Activated naive CD4-positive, alpha-beta T cell treated with anti-CD3 and anti-CD28 coated beads, Interleukin-2, amount 50 U/mL, for 16 hours (primary cell): ENCODE results near the gene TAF3.

Experiments used
- DNase-seq: peaks from one replicate; pipeline ENCODE4 v3.0.0-alpha.2; 2020

TAF3 gene

DNA sequence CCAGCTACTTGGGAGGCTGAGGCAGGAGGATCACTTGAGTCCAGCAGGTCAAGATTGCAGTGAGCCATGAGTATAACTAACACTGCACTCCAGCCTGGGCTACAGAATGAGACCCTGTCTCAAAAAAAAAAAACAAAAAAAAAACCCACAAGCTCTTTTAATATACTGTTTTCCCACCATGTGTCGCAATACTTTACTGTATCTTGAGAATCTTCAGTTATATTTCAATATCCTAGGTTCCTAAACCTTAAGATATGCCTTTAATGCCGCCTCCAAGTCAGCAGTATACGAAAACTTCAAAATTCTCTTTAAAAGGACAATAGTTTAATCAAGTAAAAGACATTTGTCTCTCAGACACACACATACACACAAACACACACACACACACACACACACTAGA lies 62.8 kb downstream of the TAF3 start:
- no peak for DNase-seq

DNA sequence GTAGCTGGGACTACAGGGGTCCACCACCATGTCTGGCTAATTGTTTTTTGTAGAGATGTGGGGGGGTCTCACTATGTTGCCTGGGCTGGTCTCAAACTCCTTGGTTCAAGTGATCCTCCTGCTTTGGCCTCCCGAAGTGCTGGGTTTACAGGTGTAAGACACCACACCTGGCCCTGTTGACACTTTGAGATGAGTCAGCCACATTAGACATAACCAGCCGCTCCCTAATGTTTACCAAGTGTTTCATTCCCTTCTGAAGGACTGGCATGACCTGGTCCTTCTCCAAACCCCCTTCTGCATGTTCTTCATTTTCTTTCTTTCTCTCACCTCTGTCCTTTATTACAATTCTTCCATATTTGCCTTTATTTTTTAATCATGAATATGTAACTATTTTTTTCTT lies 67.8 kb downstream of the TAF3 start:
- no peak for DNase-seq

- no peak for DNase-seq
Measured at GRCh38 chr10:7887174-7887816, 69.0 kb downstream of the TAF3 start.

DNA sequence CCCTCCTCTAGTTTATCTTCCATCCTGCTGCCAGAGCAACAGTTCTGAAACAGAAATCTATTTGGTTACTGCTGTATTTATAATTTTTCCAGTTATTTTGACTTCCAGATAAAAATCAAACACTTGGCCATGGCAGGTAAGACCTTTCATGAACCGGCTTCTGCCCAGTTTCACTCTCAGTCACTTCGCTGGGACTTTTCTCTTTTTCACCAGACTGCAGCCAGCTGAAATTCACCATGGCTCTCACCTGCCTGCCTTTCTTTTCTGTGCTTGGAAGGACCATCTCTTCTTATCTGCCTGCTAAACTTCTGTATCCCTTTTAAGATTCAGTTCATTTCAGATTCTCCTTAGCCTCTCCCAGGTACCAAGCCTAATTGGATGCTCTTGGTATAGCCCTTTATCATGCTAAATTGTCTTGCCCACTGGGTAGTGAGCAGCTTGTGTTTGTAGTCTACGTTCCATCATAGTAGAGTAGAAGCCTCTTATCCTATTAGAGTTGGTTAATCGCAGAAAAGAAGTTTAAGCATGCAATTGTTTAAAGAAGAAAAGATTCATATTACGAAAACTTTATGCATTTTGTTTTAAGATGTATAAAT lies 71.7 kb downstream of the TAF3 start:
- no peak for DNase-seq

- no peak for DNase-seq
Measured at GRCh38 chr10:7890781-7891180, 72.5 kb downstream of the TAF3 start.

DNA sequence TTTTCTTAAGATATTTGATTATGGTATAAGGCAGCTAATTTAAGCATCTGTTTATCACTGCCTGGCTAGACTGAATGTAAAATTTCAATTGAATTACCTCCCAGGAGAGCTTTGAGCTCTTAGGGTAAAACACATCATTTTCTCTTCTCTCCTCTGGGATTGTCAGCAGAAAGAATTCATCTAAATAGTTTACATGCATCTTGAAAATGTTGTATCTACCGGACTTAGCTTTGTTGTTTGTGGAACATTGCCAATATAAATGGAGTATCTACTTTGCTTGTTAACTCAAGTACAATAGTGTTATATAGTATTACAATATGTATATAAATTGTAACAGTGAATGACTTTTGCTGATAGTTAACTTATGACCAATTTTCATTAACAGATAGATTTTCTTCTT lies 73.3 kb downstream of the TAF3 start:
- no peak for DNase-seq

- no peak for DNase-seq
Measured at GRCh38 chr10:7892146-7892545, 73.8 kb downstream of the TAF3 start.

GRCh38 chr10:7895699-7896090 lies 77.4 kb downstream of the TAF3 start:
- DNase-seq, result no peak

DNA sequence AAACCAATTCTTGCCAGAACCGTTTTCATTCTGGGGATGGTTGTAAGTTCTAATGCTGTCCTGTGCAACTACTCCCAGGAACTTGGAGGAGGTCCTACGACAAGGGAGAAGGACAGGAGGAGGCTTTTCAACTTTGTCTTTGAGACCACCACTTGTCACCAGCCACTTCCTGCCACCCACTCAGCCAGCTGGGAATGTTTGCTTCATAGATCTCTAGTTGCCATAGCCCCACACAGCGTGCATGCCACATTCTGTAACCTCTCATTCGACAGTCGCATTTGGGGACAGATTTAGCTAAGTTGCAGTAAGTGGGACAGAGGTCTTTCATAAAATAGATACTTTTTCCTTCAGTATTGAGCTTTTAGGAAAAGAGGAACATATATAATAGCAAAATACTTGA lies 78.0 kb downstream of the TAF3 start:
- no peak for DNase-seq

DNA sequence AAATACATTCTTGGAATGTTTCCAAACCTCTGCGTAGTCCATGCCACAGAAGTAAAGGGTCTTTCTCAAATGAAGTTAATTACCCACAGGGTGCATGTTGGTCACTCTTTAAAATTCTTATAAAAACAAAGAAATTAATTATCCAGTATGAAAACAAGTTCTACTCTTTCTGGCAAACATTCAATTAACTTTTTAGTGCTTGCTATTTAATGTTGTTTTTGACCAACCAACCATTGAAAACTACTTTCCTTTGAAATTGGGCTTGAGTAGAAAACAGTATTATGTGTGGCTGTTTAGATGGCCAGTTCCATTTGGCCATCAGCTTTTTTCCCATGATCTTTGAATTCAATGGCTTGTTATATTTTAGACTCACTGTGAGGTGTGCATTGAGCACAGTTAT lies 83.0 kb downstream of the TAF3 start:
- DNase-seq, result no peak

- no peak for DNase-seq
Measured at GRCh38 chr10:7902413-7902812, 84.1 kb downstream of the TAF3 start.

DNA sequence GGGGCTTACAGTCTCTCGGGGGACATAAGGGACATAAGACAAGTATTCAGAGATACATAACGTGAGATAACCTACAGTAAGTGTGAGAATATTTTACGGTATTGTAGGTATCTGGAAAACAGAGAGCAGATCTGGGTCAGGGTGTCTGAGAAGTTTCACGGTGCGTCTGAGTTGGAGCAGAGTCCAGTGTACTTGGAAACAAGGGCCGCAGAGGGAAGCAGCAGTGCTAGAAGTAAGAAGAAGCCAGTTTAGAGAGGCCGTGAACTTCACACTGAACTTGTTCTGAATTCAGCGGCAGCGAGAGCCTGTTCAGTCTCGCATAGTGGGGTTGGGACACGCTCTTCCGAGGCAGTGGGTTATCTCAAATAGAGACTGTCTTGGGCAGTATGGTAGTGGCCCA lies 85.5 kb downstream of the TAF3 start:
- DNase-seq, result no peak

- no peak for DNase-seq
Measured at GRCh38 chr10:7906128-7906527, 87.8 kb downstream of the TAF3 start.

DNA sequence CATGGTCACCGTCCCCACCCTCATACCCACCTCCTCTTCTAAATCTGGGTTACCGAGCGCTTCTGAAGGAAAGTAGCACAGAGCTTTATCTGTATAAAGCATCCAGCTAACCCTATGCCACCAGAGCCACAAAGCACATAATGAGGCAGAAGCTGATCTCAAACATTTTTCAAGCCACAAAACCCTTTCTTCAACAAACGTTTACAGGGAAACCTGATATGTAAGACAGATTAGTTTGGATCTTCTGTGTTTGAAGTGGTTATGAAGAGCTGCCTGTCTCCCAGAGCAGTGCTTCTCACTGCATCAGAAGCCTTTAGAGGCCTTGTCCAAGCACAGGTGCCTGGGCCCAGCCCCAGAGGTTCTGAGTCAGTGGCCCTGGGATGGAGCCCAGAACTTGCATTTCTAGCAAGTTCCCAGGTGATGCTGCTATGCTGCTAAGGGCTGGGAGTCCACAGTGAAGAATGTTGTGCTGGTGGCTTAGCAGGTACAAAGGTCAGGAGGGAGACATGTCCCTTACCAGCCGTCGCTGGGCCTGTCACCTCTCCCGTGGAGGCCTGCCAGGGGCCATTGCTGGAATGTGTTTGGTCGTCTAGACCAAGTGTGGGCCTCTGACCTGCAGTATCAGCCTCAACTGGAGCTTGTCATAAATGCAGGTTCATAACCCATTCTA lies 90.4 kb downstream of the TAF3 start:
- DNase-seq, result no peak

GRCh38 chr10:7913126-7913872 lies 95.0 kb downstream of the TAF3 start:
- no peak for DNase-seq

DNA sequence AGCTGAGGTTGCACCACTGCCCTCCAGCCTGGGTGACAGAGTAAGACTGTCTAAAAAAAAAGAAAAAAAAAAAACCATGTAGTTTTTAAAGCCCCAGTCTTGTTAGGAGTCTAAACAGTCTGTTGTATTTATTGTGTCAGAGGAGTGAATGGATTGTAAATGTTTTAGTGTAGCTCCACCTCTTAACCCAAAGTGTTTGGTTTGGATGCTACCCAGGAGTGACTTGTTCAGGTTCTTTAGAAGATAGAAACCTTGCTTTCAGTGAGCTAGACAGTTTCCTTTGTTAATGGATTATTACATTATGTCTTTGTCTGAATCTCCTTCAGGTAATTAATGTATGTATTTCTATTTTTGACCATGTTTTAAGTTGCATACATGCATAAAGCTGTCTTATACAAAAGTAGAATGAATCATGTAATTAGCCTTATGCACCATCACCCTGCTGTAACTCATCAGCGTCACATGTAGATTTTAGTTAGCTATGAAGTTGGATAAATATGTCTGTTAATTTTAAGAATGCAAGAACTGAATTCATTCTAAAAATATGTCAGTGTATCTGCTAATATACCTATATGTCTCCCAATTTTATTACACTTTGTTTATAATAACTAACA lies 97.7 kb downstream of the TAF3 start:
- DNase-seq, result no peak

GRCh38 chr10:7917736-7918135 lies 99.4 kb downstream of the TAF3 start:
- DNase-seq, result no peak

DNA sequence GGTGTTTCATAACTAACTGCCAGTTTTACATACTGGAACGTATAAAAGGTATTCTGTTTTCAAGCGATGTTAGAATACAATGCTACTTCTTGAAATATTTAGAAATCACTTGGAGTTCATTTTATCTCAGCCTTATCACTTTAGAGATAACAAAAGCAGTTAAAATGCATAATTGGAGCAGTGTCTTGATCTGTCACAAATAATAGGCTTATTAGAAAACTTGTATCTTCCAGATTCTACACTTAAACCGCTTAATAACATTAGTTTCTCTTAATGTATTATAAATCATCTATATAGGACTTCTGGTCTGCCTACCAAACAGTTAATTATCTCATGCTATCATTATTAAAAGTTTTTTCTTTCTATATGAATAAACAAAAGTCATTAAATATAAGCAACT lies 104.4 kb downstream of the TAF3 start:
- DNase-seq, result no peak

DNA sequence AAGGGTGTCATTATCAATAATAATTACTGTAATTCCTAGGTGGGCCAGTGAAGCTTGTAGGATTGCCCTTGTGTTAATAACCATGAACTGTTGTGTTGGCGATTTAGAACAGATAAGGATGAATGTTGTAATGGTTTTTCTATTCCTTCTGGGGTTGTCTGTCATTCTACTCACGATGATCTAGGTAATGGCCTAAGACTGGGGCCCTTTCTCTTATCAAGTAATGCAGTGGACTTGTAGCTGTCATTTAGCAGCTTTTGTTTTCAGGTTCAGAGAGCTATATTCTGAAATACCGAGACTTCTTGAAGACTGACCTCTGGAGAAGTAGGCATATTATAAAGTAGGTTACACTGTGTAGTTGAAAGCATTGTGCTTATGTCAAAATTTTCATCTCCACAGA lies 110.2 kb downstream of the TAF3 start:
- no peak for DNase-seq

DNA sequence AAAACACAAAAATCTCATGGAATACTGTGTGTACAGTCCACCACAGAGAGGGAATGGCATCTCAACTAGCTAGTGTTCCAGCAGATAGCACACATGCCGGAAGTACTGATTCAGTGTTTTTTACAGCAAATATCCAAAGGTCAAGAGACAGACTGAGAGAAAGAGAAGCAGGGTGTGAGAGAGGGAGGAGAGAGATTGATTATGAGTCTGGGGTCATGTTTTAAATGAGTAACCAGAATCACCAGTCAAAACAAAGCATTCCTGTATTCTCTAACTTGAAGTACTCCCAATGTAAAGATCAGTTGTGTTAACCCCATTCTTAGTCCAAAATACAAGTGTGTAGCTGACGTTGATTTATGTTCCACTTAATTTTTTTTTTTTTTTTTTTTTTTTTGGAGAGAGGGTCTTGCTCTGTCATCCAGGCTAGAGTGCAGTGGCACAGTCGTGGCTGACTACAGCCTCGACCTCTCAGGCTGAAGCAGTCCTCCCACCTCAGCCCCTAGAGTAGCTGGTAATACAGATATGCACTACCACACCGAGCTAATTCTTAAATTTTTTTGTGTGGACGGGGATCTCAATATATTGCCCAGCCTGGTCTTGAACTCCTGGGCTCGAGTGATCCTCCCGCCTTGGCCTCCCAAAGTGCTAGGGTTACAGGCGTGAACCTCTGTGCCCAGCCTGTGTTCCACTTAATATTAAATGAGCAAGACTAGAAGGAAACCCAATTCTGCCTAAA lies 114.2 kb downstream of the TAF3 start:
- DNase-seq, result no peak

DNA sequence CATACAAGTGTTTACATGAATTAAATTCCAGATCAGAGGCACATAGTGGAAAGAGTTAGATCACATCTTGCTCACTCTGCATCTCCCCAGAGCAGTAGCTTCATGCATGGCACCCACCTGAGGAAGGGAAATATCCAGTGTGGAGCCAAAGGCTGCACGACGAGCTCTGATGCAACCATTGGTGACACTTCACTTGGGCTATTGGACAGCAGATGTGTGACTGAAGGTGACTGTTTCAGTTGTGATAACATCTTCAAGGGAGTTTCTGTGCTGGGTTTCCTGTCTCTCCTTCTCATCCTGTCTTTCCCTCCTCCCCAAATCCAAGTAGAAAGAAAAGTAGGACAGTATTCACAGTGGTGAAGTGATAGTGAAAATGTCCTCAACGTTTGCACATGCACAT lies 115.0 kb downstream of the TAF3 start:
- DNase-seq, result no peak

DNA sequence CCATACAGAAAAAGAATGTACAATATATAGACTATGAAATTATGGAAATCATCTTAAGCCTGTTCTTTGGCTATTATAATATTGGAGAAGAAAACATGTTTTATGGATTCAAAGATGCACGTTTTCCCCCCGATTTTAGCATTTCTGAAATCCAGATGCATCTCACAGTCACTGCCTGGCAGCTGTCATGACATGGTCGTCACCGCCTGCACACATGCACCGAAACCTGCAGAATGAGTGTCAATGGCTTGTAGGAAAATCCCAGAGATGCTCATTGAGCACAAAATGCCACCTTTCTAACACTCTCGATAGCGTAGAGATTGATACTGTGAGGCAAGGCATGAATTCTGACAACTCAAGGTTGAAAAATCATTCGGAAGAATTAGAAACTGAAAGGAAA lies 115.5 kb downstream of the TAF3 start:
- DNase-seq, result no peak
